HEK293 (cell line): Measurements from ENCODE around the gene RARS1.

Source experiments
- CTCF ChIA-PET: fragments of 350-600 bp; formaldehyde crosslinking; extraction: SDS; loops from one replicate; lab custom pipeline; 2021; ENCODE audit warnings: antibody characterized with exemption; lab: Yijun Ruan, JAX
- POLR2A ChIA-PET: fragments of 300-600 bp; formaldehyde crosslinking; extraction: SDS; loops from one replicate; lab custom pipeline; 2020; ENCODE audit warnings: antibody characterized with exemption, inconsistent platforms; lab: Yijun Ruan, JAX
- H3K27ac ChIP-seq: fragments of 200-500 bp; sonication (Bioruptor generic); 2 replicates; pipeline ENCODE4 v1.5.1; 2014; ENCODE audit warnings: low read depth, low read length, control low read depth, inconsistent platforms; ENCODE audit errors: extremely low read depth
- H3K36me3 ChIP-seq, 2 experiments: fragments of 200-500 bp in 1 of 2; sonication (Bioruptor generic) in 1 of 2; 1 replicate in 1 of 2; 2 replicates in 1 of 2; pipeline ENCODE4 v1.5.1; 2014 to 2017; ENCODE audit warnings: inconsistent platforms in 2 of 2, low read length in 2 of 2; ENCODE audit not compliant: control insufficient read depth in 2 of 2, insufficient read depth in 1 of 2
- H3K4me1 ChIP-seq: fragments of 200-500 bp; sonication (Bioruptor generic); 2 replicates; pipeline ENCODE4 v1.5.1; 2014; ENCODE audit warnings: mild to moderate bottlenecking, low read length, inconsistent platforms; ENCODE audit not compliant: control insufficient read depth, insufficient read depth
- H3K4me3 ChIP-seq: 2 replicates; pipeline ENCODE4 v1.5.1; 2011; ENCODE audit warnings: low read depth, mild to moderate bottlenecking, control low read depth, low read length, moderate library complexity
- H3K9me3 ChIP-seq: fragments of 200-500 bp; sonication (Bioruptor generic); 2 replicates; pipeline ENCODE4 v1.5.1; 2014; ENCODE audit warnings: low read depth, low read length, inconsistent platforms; ENCODE audit not compliant: control insufficient read depth, insufficient read depth
- KLF1 ChIP-seq: fragments of 450-650 bp; formaldehyde crosslinking; IDR thresholded peaks from 2 replicates; pipeline ENCODE4 v1.5.1; 2016; ENCODE audit warnings: missing biosample characterization, missing genetic modification characterization
- KLF16 ChIP-seq: fragments of 450-650 bp; formaldehyde crosslinking; IDR thresholded peaks from 2 replicates; pipeline ENCODE4 v1.5.1; 2017; ENCODE audit warnings: missing biosample characterization, missing genetic modification characterization
- MEIS1 ChIP-seq: sonication (generic); formaldehyde crosslinking; IDR thresholded peaks from 2 replicates; pipeline ENCODE4 v1.8.1; 2022; ENCODE audit warnings: missing genetic modification reagents, mild to moderate bottlenecking, borderline replicate concordance
- MZF1 ChIP-seq: fragments of 450-650 bp; formaldehyde crosslinking; IDR thresholded peaks from 2 replicates; pipeline ENCODE4 v1.5.1; 2017; ENCODE audit warnings: missing biosample characterization, missing genetic modification characterization, borderline replicate concordance
- YY2 ChIP-seq: fragments of 450-650 bp; formaldehyde crosslinking; IDR thresholded peaks from 2 replicates; pipeline ENCODE4 v1.5.1; 2016; ENCODE audit warnings: missing biosample characterization, missing genetic modification characterization
- ZBTB20 ChIP-seq: fragments of 450-650 bp; formaldehyde crosslinking; IDR thresholded peaks from 2 replicates; pipeline ENCODE4 v1.5.1; 2016; ENCODE audit warnings: missing biosample characterization, missing genetic modification characterization
- ZFP37 ChIP-seq: fragments of 450-650 bp; formaldehyde crosslinking; IDR thresholded peaks from 2 replicates; pipeline ENCODE4 v1.5.1; 2016; ENCODE audit warnings: missing biosample characterization, missing genetic modification characterization
- ZNF16 ChIP-seq: fragments of 450-650 bp; formaldehyde crosslinking; IDR thresholded peaks from 2 replicates; pipeline ENCODE4 v1.5.1; 2016; ENCODE audit warnings: low read depth, missing biosample characterization, missing genetic modification characterization
- ZNF202 ChIP-seq: fragments of 450-650 bp; formaldehyde crosslinking; IDR thresholded peaks from 2 replicates; pipeline ENCODE4 v1.5.1; 2016; ENCODE audit warnings: missing biosample characterization, missing genetic modification characterization, borderline replicate concordance
- ZNF248 ChIP-seq: fragments of 450-650 bp; formaldehyde crosslinking; IDR thresholded peaks from 2 replicates; pipeline ENCODE4 v1.5.1; 2017; ENCODE audit warnings: missing biosample characterization, missing genetic modification characterization
- ZNF404 ChIP-seq: fragments of 450-650 bp; formaldehyde crosslinking; IDR thresholded peaks from 2 replicates; pipeline ENCODE4 v1.5.1; 2017; ENCODE audit warnings: missing biosample characterization, missing genetic modification characterization
- ZNF473 ChIP-seq: fragments of 450-650 bp; formaldehyde crosslinking; IDR thresholded peaks from 2 replicates; pipeline ENCODE4 v1.5.1; 2017; ENCODE audit warnings: missing biosample characterization, missing genetic modification characterization
- ZNF530 ChIP-seq: fragments of 450-650 bp; formaldehyde crosslinking; IDR thresholded peaks from 2 replicates; pipeline ENCODE4 v1.5.1; 2016; ENCODE audit warnings: low read depth, missing biosample characterization, missing genetic modification characterization
- ZNF555 ChIP-seq: fragments of 450-650 bp; formaldehyde crosslinking; conservative IDR thresholded peaks from 2 replicates; pipeline ENCODE4 v1.5.1; 2017; ENCODE audit warnings: missing biosample characterization, mild to moderate bottlenecking, missing genetic modification characterization, inconsistent platforms
- ZNF596 ChIP-seq: fragments of 450-650 bp; IDR thresholded peaks from 2 replicates; pipeline ENCODE4 v1.5.0; 2018; ENCODE audit warnings: missing biosample characterization, mild to moderate bottlenecking, missing genetic modification characterization, moderate library complexity
- ZNF629 ChIP-seq: fragments of 450-650 bp; formaldehyde crosslinking; IDR thresholded peaks from 2 replicates; pipeline ENCODE4 v1.5.1; 2017; ENCODE audit warnings: missing biosample characterization, missing genetic modification characterization
- ZNF658 ChIP-seq: fragments of 450-650 bp; formaldehyde crosslinking; IDR thresholded peaks from 2 replicates; pipeline ENCODE4; 2016; ENCODE audit warnings: missing biosample characterization, missing genetic modification characterization
- ZNF76 ChIP-seq: fragments of 450-650 bp; formaldehyde crosslinking; IDR thresholded peaks from 2 replicates; pipeline ENCODE4; 2016; ENCODE audit warnings: low read depth, missing biosample characterization, missing genetic modification characterization, borderline replicate concordance
- ZNF843 ChIP-seq: fragments of 450-650 bp; formaldehyde crosslinking; IDR thresholded peaks from 2 replicates; pipeline ENCODE4 v1.5.1; 2016; ENCODE audit warnings: missing biosample characterization, missing genetic modification characterization
- TF ChIP-seq, protein P1 (sequence below): fragments of 450-650 bp; formaldehyde crosslinking; IDR thresholded peaks from 2 replicates; pipeline ENCODE4 v1.5.1; 2016; ENCODE audit warnings: missing biosample characterization, missing genetic modification characterization
- TF ChIP-seq, protein P2 (sequence below): fragments of 450-650 bp; formaldehyde crosslinking; IDR thresholded peaks from 2 replicates; pipeline ENCODE4 v1.5.1; 2016; ENCODE audit warnings: missing biosample characterization, missing genetic modification characterization
- TF ChIP-seq, protein P3 (sequence below): sonication (generic); formaldehyde crosslinking; IDR thresholded peaks from 2 replicates; pipeline ENCODE4 v1.8.1; 2022; ENCODE audit warnings: mild to moderate bottlenecking, moderate library complexity, missing genetic modification reagents

The RARS1 gene

DNA sequence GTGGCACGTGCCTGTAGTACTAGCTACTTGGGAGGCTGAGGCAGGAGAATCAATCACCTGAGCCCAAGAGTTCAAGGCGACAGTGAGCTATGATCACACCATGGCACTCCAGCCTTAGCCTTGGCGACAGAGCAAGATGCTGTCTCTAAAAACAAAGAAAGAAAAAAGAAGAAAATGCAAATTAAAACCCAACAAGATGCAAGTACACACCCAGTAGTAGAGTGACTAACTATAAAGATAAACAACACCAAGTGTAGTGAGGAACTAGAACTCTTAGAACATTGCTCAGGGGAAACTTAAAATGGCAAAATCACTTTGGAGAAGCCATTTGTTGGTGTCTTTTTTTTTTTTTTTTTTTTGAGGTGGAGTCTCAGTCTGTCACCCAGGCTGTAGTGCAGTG lies 34.7 kb upstream of the RARS1 start:
- Histone ChIP-seq H3K4me1 (no peaks in the 10 kb centered on the region), H3K27ac (no peak overlapping the region), H3K4me3 (no peak overlapping the region), H3K36me3 (peaks cover 3 to 16% of the 10 kb centered on the region in 2 experiments; a peak in 2 of 3 replicates), H3K9me3 (no peaks in the 10 kb centered on the region)
- ChIA-PET CTCF (interaction anchor here (0.6 to 2.1 kb wide), 2 partner anchors 11 to 182 kb away, joined by 4 to 5 read pairs; no protein-coding TSS in a partner anchor), POLR2A (no interaction called here)
- no peak for TF ChIP-seq ZNF16 (tag by site-specific recombination)
- no peak for TF ChIP-seq KLF16 (tag by site-specific recombination)
- TF ChIP-seq ZNF658 (tag by site-specific recombination), result no peak
- no peak for TF ChIP-seq ZNF629 (tag by site-specific recombination)
- TF ChIP-seq, protein P1, sequence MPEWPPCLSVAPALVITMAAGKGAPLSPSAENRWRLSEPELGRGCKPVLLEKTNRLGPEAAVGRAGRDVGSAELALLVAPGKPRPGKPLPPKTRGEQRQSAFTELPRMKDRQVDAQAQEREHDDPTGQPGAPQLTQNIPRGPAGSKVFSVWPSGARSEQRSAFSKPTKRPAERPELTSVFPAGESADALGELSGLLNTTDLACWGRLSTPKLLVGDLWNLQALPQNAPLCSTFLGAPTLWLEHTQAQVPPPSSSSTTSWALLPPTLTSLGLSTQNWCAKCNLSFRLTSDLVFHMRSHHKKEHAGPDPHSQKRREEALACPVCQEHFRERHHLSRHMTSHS, result no peak
- TF ChIP-seq ZNF843 (tag by site-specific recombination), result no peak
- TF ChIP-seq ZNF76 (tag by site-specific recombination), result no peak
- no peak for TF ChIP-seq ZNF555 (tag by site-specific recombination)
- no peak for TF ChIP-seq ZNF404
- TF ChIP-seq KLF1 (tag by site-specific recombination), result no peak
- TF ChIP-seq, protein P2, sequence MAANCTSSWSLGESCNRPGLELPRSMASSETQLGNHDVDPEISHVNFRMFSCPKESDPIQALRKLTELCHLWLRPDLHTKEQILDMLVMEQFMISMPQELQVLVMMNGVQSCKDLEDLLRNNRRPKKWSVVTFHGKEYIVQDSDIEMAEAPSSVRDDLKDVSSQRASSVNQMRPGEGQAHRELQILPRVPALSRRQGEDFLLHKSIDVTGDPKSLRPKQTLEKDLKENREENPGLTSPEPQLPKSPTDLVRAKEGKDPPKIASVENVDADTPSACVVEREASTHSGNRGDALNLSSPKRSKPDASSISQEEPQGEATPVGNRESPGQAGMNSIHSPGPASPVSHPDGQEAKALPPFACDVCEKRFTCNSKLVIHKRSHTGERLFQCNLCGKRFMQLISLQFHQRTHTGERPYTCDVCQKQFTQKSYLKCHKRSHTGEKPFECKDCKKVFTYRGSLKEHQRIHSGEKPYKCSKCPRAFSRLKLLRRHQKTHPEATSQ (tag by site-specific recombination), result no peak
- no peak for TF ChIP-seq YY2 (tag by site-specific recombination)
- TF ChIP-seq, protein P3, sequence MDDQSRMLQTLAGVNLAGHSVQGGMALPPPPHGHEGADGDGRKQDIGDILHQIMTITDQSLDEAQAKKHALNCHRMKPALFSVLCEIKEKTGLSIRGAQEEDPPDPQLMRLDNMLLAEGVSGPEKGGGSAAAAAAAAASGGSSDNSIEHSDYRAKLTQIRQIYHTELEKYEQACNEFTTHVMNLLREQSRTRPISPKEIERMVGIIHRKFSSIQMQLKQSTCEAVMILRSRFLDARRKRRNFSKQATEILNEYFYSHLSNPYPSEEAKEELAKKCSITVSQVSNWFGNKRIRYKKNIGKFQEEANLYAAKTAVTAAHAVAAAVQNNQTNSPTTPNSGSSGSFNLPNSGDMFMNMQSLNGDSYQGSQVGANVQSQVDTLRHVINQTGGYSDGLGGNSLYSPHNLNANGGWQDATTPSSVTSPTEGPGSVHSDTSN (CRISPR knock-in tag), result no peak
- no peak for TF ChIP-seq ZBTB20 (tag by site-specific recombination)
- no peak for TF ChIP-seq MZF1 (tag by site-specific recombination)
- no peak for TF ChIP-seq ZNF473
- TF ChIP-seq ZNF202 (tag by site-specific recombination), result no peak
- no peak for TF ChIP-seq ZNF530 (tag by site-specific recombination)
- TF ChIP-seq ZFP37 (tag by site-specific recombination), result no peak

DNA sequence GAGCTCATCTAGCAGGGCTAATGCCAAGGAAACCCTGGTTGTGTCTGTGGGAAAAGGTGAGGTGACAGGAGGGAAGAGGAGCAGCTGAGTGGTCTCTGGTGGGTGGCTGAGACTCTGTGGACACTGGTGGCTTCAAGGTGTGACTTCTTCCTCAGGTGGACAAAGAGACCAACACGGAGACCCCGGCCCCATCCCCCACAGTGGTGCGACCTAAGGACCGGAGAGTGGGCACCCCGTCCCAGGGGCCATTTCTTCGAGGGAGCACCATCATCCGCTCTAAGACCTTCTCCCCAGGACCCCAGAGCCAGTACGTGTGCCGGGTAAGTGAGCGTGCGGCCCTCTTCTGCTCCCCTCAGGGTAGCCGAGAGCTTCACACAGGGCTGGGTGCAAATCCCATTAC lies 31.1 kb upstream of the RARS1 start:
- H3K36me3 ChIP-seq, result peaks cover 8 to 33% of the 10 kb centered on the region in 2 experiments; a peak in 2 of 3 replicates
- H3K4me1 ChIP-seq, result no peaks in the 10 kb centered on the region
- no peak for TF ChIP-seq ZNF248 (tag by site-specific recombination)
- no peak for TF ChIP-seq ZNF596 (tag by site-specific recombination)
- no peak for TF ChIP-seq MEIS1 (CRISPR knock-in tag)
- H3K4me3 ChIP-seq, result no peak overlapping the region
- no peak overlapping the region for H3K27ac ChIP-seq
- POLR2A ChIA-PET, result no interaction called here
- CTCF ChIA-PET, result no interaction called here
- H3K9me3 ChIP-seq, result no peaks in the 10 kb centered on the region
